ENCODE data around the gene C1S. TPM values are rescaled to one million over a fixed set of nuclear protein-coding genes. Genes with fewer than 3 reads are reported as not detected.
"Not testable (repeated sequence)": the region's sequence is repeated elsewhere in the genome, so short reads cannot be mapped to it uniquely, and the experiment has no call there.

Gene C1S
- total RNA-seq (2022) = 7.1 and 9.7 TPM in 2 replicates
- Bru-seq, nascent RNA = percentile 53 among the genes with signal in this experiment
- BruChase-seq, experiment 1, labeled RNA remaining after a 6-hour chase = percentile 80 among the genes with signal in this experiment
- BruChase-seq, experiment 2, labeled RNA remaining after a 2-hour chase = percentile 71 among the genes with signal in this experiment
- long read RNA-seq, transcript C1S-202 (12 exons, 2,635 nt) = major isoform, 8 of 21 reads
- long read RNA-seq, transcript C1S-201 (12 exons, 2,972 nt) = minor isoform, 7 of 21 reads
- long read RNA-seq, partial matches to known transcripts = 1 of 21 reads
- long read RNA-seq, other reads (novel, unspliced or antisense) = 5 of 21 reads

DNA sequence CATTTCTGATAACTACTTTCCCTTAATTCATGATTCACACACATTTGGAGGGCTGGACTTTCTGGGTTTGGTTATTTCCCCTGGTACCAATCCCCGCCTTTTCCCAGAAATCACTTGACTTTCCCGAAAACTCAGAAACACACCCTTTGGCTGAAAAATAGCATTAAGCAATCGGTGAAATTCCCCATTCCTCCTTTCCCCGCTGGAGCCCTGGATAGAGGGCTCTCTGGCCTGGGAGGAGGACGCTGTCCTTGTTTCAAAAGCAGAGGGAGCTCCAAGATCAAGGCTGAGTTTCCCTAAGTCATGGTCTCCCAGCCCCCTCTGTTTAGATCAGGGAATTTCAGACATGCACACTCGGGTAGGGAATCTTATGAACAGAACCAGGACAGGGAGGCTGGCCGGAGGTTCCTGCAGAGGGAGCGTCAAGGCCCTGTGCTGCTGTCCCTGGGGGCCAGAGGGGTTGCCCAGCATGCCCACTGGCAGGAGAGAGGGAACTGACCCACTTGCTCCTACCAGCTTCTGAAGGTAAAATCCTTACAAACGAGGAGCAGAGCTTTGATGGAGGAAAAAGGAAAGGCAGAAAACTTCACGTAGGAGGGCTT lies at the start of gene C1S:
TSS of gene C1S (plus strand) at position 366 of the 602 bp plus-strand sequence. CDS start 1,195 bp downstream, outside the sequence.
- TF ChIP-seq, protein P1, sequence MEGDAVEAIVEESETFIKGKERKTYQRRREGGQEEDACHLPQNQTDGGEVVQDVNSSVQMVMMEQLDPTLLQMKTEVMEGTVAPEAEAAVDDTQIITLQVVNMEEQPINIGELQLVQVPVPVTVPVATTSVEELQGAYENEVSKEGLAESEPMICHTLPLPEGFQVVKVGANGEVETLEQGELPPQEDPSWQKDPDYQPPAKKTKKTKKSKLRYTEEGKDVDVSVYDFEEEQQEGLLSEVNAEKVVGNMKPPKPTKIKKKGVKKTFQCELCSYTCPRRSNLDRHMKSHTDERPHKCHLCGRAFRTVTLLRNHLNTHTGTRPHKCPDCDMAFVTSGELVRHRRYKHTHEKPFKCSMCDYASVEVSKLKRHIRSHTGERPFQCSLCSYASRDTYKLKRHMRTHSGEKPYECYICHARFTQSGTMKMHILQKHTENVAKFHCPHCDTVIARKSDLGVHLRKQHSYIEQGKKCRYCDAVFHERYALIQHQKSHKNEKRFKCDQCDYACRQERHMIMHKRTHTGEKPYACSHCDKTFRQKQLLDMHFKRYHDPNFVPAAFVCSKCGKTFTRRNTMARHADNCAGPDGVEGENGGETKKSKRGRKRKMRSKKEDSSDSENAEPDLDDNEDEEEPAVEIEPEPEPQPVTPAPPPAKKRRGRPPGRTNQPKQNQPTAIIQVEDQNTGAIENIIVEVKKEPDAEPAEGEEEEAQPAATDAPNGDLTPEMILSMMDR (IDR thresholded peaks at IDR 0.05; ENCODE audit: unreplicated experiment) = peak; percentile 26
- peak; percentile 63 for DNase-seq
- peaks cover 14% of the 10 kb centered on the region for H3K27me3 Mint-ChIP-seq (ENCODE audit: unreplicated experiment)
- H3K4me3 Mint-ChIP-seq (ENCODE audit: low read depth, unreplicated experiment) = no peak within 1 kb of the TSS
- H3K36me3 Mint-ChIP-seq (ENCODE audit: insufficient read depth, unreplicated experiment) = no peaks in the 10 kb centered on the region
- no peaks in the 10 kb centered on the region for H3K9me3 Mint-ChIP-seq (ENCODE audit: low read depth, unreplicated experiment)
- intact Hi-C loops (cut with micrococcal nuclease; ENCODE audit: unreplicated experiment) = loop anchor here (1.0 kb wide), 2 partner anchors 32 to 49 kb away; partner anchors contain the start of genes C1R and C1RL
- H3K27ac Mint-ChIP-seq (ENCODE audit: unreplicated experiment) = no peak within 1 kb of the TSS
- peaks cover 14% of the 10 kb centered on the region for H3K4me1 Mint-ChIP-seq (ENCODE audit: low read depth, unreplicated experiment)
- CTCF ChIA-PET = interaction anchor here (0.7 to 2.1 kb wide), 5 partner anchors 9 to 51 kb away, joined by 3 to 10 read pairs (median 3); partner anchors contain the start of gene C1RL
- BruUV-seq (replicated peaks) = no TSS peak

DNA sequence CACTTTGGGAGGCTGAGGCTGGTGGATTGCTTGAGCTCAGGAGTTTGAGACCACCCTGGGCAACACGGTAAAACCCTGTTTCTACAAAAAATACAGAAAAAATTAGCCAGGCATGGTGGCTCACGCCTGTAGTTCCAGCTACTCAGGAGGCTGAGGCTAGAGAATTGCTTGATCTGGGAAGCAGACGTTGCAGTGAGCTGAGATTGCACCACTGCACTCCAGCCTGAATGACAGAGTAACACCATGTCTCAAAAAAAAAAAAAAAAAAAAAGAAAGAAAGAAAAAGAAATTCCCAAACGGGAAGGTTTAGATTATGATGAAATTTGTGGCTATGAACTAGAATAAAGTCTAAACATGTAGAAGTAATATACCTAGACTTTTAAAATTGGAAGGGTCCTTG lies 49.1 kb upstream of the C1S start:
- intact Hi-C loops (cut with micrococcal nuclease; ENCODE audit: unreplicated experiment); BruUV-seq (replicated peaks); H3K4me3 Mint-ChIP-seq (ENCODE audit: low read depth, unreplicated experiment); DNase-seq; H3K27me3 Mint-ChIP-seq (ENCODE audit: unreplicated experiment); H3K9me3 Mint-ChIP-seq (ENCODE audit: low read depth, unreplicated experiment); CTCF ChIA-PET; H3K27ac Mint-ChIP-seq (ENCODE audit: unreplicated experiment); H3K4me1 Mint-ChIP-seq (ENCODE audit: low read depth, unreplicated experiment): not testable (repeated sequence)
- peaks cover 16% of the 10 kb centered on the region for H3K36me3 Mint-ChIP-seq (ENCODE audit: insufficient read depth, unreplicated experiment)

DNA sequence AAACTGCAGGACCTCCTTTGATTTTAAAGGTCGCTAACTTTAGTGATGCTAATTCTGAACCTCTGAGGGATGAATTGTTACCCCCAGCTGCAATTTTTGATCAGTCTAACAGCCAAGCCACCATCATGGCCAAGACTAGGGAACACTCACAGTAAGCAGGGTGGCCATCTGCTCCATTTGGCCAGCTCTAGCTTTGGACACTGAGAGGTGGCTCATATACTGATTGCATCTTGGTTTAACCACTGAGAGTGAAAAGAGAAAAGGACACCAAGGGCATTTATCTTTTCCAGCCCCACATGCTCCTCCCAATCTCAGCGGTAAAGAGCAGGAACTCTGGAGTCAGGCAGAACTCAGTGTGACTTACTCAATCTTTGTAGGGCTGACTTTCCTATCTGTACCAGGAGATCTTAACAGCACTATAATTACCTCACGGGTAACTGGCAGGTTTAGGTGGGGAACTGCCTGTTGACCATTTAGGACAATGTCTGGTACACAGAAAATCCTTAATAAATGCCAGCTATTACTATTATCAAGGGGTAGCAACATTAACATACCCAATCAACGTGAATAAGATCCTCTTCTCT lies 48.4 kb upstream of the C1S start:
- Mint-ChIP-seq H3K9me3 (ENCODE audit: low read depth, unreplicated experiment) (no peaks in the 10 kb centered on the region), H3K4me1 (ENCODE audit: low read depth, unreplicated experiment) (peaks cover 7% of the 10 kb centered on the region), H3K27ac (ENCODE audit: unreplicated experiment) (no peak overlapping the region), H3K27me3 (ENCODE audit: unreplicated experiment) (no peaks in the 10 kb centered on the region), H3K4me3 (ENCODE audit: low read depth, unreplicated experiment) (no peak overlapping the region), H3K36me3 (ENCODE audit: insufficient read depth, unreplicated experiment) (peaks cover 10% of the 10 kb centered on the region)
- TF ChIP-seq, protein P1 (IDR thresholded peaks at IDR 0.05; ENCODE audit: unreplicated experiment) = no peak
- CTCF ChIA-PET = no interaction called here
- no TSS peak for BruUV-seq (replicated peaks)
- no peak for DNase-seq
- intact Hi-C loops (cut with micrococcal nuclease; ENCODE audit: unreplicated experiment) = no loop called here

DNA sequence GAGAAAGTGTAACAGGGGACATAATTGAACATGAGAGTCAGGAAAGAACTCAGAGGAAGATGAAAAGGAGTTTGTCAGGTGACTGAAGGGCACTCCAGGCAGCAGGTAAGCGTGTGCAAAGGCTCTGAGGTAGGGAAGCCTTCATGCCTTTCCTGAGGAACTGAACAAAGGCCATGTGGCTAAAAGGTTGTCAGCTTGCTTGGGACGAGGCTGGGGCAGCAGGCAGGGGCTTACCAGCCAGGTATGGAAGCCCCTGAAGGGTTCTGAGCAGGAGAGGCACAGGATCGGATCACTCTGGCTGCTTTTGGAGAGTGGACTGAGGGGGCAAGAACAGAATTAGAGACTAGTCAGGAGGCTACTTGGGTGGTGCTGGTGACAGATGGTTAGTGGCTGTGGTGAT lies 47.4 kb upstream of the C1S start:
- peaks cover 16% of the 10 kb centered on the region for H3K4me1 Mint-ChIP-seq (ENCODE audit: low read depth, unreplicated experiment)
- H3K9me3 Mint-ChIP-seq (ENCODE audit: low read depth, unreplicated experiment) = no peaks in the 10 kb centered on the region
- no peak for DNase-seq
- CTCF ChIA-PET = no interaction called here
- no peak overlapping the region for H3K4me3 Mint-ChIP-seq (ENCODE audit: low read depth, unreplicated experiment)
- H3K27me3 Mint-ChIP-seq (ENCODE audit: unreplicated experiment) = no peaks in the 10 kb centered on the region
- peaks cover 17% of the 10 kb centered on the region for H3K36me3 Mint-ChIP-seq (ENCODE audit: insufficient read depth, unreplicated experiment)
- TF ChIP-seq, protein P1 (IDR thresholded peaks at IDR 0.05; ENCODE audit: unreplicated experiment) = no peak
- BruUV-seq (replicated peaks) = no TSS peak
- intact Hi-C loops (cut with micrococcal nuclease; ENCODE audit: unreplicated experiment) = no loop called here
- no peak overlapping the region for H3K27ac Mint-ChIP-seq (ENCODE audit: unreplicated experiment)

Measured in Calu3 (cell line).